HCT116 (cell line): Measurements from ENCODE around the gene NT5E.

Experiments used
- ATF3 ChIP-seq: IDR thresholded peaks from 2 replicates; pipeline ENCODE4 v1.6.1; 2012
- CBX3 ChIP-seq: IDR thresholded peaks from 2 replicates; pipeline ENCODE4 v1.6.1; 2012; ENCODE audit warnings: low read depth
- CEBPB ChIP-seq: IDR thresholded peaks from 2 replicates; pipeline ENCODE4 v1.6.1; 2012; ENCODE audit warnings: low read depth
- CTCF ChIP-seq, 3 experiments: fragments of 200-600 bp in 1 of 3; sonication (generic) in 1 of 3; IDR thresholded peaks in 2 of 3; conservative IDR thresholded peaks in 1 of 3; 2 replicates each; pipeline ENCODE4 v1.5.1; 2012 to 2017; ENCODE audit warnings: low read depth in 2 of 3, low read length in 2 of 3, antibody characterized with exemption in 1 of 3, borderline replicate concordance in 1 of 3, control low read depth in 1 of 3, mild to moderate bottlenecking in 1 of 3, mixed read lengths in 1 of 3, mixed run types in 1 of 3, moderate library complexity in 1 of 3; ENCODE audit not compliant: insufficient read depth in 1 of 3
- EGR1 ChIP-seq: IDR thresholded peaks from 2 replicates; pipeline ENCODE4 v1.6.1; 2012; ENCODE audit warnings: low read depth
- EZH2 ChIP-seq: fragments of 200-600 bp; sonication (generic); IDR thresholded peaks from 2 replicates; pipeline ENCODE4 v1.6.1; 2017; ENCODE audit warnings: antibody characterized with exemption, mixed run types
- EZH2phosphoT487 ChIP-seq: fragments of 200-600 bp; IDR thresholded peaks from 2 replicates; pipeline ENCODE4 v1.6.1; 2018; ENCODE audit warnings: antibody characterized with exemption, borderline replicate concordance
- POLR2AphosphoS5 ChIP-seq: IDR thresholded peaks from 2 replicates; pipeline ENCODE4 v1.6.1; 2011; ENCODE audit warnings: mild to moderate bottlenecking, low read depth, low read length, moderate library complexity
- SP1 ChIP-seq: IDR thresholded peaks from 2 replicates; pipeline ENCODE4 v1.6.1; 2012; ENCODE audit warnings: low read depth
- YY1 ChIP-seq: IDR thresholded peaks from 2 replicates; pipeline ENCODE4 v1.6.1; 2011; ENCODE audit warnings: low read length, low read depth, moderate library complexity, mild to moderate bottlenecking; ENCODE audit not compliant: insufficient replicate concordance; ENCODE audit errors: extremely low read depth
- ZBTB33 ChIP-seq: IDR thresholded peaks from 2 replicates; pipeline ENCODE4 v1.6.1; 2011; ENCODE audit warnings: mild to moderate bottlenecking, low read length, moderate library complexity; ENCODE audit not compliant: insufficient replicate concordance; ENCODE audit errors: extremely low read depth

GRCh38 chr6:85490516-85491248 lies 40.8 kb downstream of the NT5E start:
- no peak for TF ChIP-seq CTCF (IDR thresholded peaks at IDR 0.05 in 2 of 3, conservative IDR thresholded peaks at IDR 0.05 in 1 of 3; ENCODE audit: borderline replicate concordance in 1 of 3, insufficient read depth in 1 of 3, low read depth in 2 of 3, low read length in 2 of 3)
- TF ChIP-seq POLR2AphosphoS5, result peak; percentile 31; the same call in 1 of the 2 replicates
- 0 out of 2 replicates have a peak, but pooled peaks have one; percentile 19 for TF ChIP-seq CEBPB
- TF ChIP-seq CBX3, result peak; percentile 66
- no peak for TF ChIP-seq EZH2
- peak; percentile 28 for TF ChIP-seq ZBTB33
- peak; percentile 81 for TF ChIP-seq SP1
- peak; percentile 78 for TF ChIP-seq EGR1
- no peak for TF ChIP-seq ATF3
- TF ChIP-seq YY1, result no peak
- TF ChIP-seq EZH2phosphoT487, result no peak
